IMR-90 (cell line): ENCODE data around the gene LDLRAD4. TPM values are rescaled to one million over a fixed set of nuclear protein-coding genes. Genes with fewer than 3 reads are reported as not detected.

Experiments used
- ATAC-seq: fragments of 200-7000 bp; cut with Tn5 transposase; 2 replicates; pipeline ENCODE4 v1.9.1; 2020; ENCODE audit warnings: low read depth, mild to moderate bottlenecking, moderate library complexity
- BruUV-seq: library from RNA; stranded (reverse); fragments of 400-500 nt; replicated peaks from 2 replicates; lab custom pipeline; 2021; lab: Mats Ljungman, UMichigan
- CTCF ChIA-PET: fragments of 300-600 bp; formaldehyde crosslinking; extraction: SDS; loops from one replicate; lab custom pipeline; 2021; ENCODE audit warnings: antibody characterized with exemption; lab: Yijun Ruan, JAX
- POLR2A ChIA-PET: fragments of 300-600 bp; sonication (Branson Sonifier 250); formaldehyde crosslinking; loops from one replicate; lab custom pipeline; 2022; ENCODE audit warnings: antibody characterized with exemption; ENCODE audit not compliant: unreplicated experiment; lab: Charles Lee
- DNase-seq: peaks from one replicate; pipeline ENCODE4 v3.0.0; 2013
- H2AFZ ChIP-seq: replicated peaks from 2 replicates; pipeline ENCODE3; 2013; ENCODE audit warnings: low read length, mild to moderate bottlenecking; ENCODE audit not compliant: poor library complexity
- H2AK5ac ChIP-seq: 2 replicates; pipeline ENCODE4 v1.6.1; 2013; ENCODE audit warnings: low read depth, low read length, inconsistent platforms
- H2AK9ac ChIP-seq: replicated peaks from 2 replicates; pipeline ENCODE3; 2013; ENCODE audit warnings: mild to moderate bottlenecking, low read depth, low read length, moderate library complexity; ENCODE audit not compliant: poor library complexity
- H2BK120ac ChIP-seq: 2 replicates; pipeline ENCODE4 v1.6.1; 2013; ENCODE audit warnings: low read depth, low read length, inconsistent platforms
- H2BK15ac ChIP-seq: 3 replicates; pipeline ENCODE4 v1.6.1; 2013; ENCODE audit warnings: low read depth, low read length, inconsistent platforms
- H2BK20ac ChIP-seq: 2 replicates; pipeline ENCODE4 v1.6.1; 2013; ENCODE audit warnings: low read depth, mild to moderate bottlenecking, inconsistent platforms, low read length, moderate library complexity
- H2BK5ac ChIP-seq: 2 replicates; pipeline ENCODE4 v1.6.1; 2013; ENCODE audit warnings: mild to moderate bottlenecking, low read depth, low read length, inconsistent platforms; ENCODE audit not compliant: poor library complexity, severe bottlenecking
- H3K14ac ChIP-seq: replicated peaks from 2 replicates; pipeline ENCODE4 v1.6.1; 2013; ENCODE audit warnings: low read depth, low read length, inconsistent platforms
- H3K18ac ChIP-seq: 2 replicates; pipeline ENCODE4 v1.6.1; 2013; ENCODE audit warnings: low read depth, low read length, control low read depth
- H3K23ac ChIP-seq: 2 replicates; pipeline ENCODE4 v1.6.1; 2013; ENCODE audit warnings: low read depth, low read length, inconsistent platforms
- H3K27ac ChIP-seq: 2 replicates; pipeline ENCODE4 v1.5.1; 2013; ENCODE audit warnings: mild to moderate bottlenecking, control low read depth, low read length; ENCODE audit not compliant: insufficient read depth
- H3K27me3 ChIP-seq: 2 replicates; pipeline ENCODE4 v1.6.1; 2013; ENCODE audit warnings: low read length; ENCODE audit not compliant: control insufficient read depth, insufficient read depth
- H3K36me3 ChIP-seq: 2 replicates; pipeline ENCODE4 v1.6.1; 2013; ENCODE audit warnings: low read length, mixed read lengths; ENCODE audit not compliant: control insufficient read depth, insufficient read depth
- H3K4ac ChIP-seq: 2 replicates; pipeline ENCODE4 v1.6.1; 2013; ENCODE audit warnings: low read depth, low read length, inconsistent platforms
- H3K4me1 ChIP-seq: 2 replicates; pipeline ENCODE4 v1.6.1; 2013; ENCODE audit warnings: low read length, mixed read lengths; ENCODE audit not compliant: control insufficient read depth, insufficient read depth
- H3K4me2 ChIP-seq: 2 replicates; pipeline ENCODE4 v1.6.1; 2013; ENCODE audit warnings: low read depth, mild to moderate bottlenecking, control low read depth, low read length, moderate library complexity
- H3K4me3 ChIP-seq: 2 replicates; pipeline ENCODE4 v1.5.1; 2013; ENCODE audit warnings: low read depth, mild to moderate bottlenecking, control low read depth, low read length, moderate library complexity; ENCODE audit not compliant: insufficient read depth
- H3K56ac ChIP-seq: 2 replicates; pipeline ENCODE4 v1.6.1; 2013; ENCODE audit warnings: low read length, inconsistent platforms; ENCODE audit not compliant: insufficient read depth; ENCODE audit errors: extremely low read depth
- H3K79me1 ChIP-seq, 2 experiments: 2 replicates each; pipeline ENCODE4 v1.6.1; 2013; ENCODE audit warnings: low read length in 2 of 2, inconsistent platforms in 1 of 2, low read depth in 1 of 2
- H3K9ac ChIP-seq: 2 replicates; pipeline ENCODE4 v1.6.1; 2013; ENCODE audit warnings: low read depth, low read length, control low read depth
- H3K9me1 ChIP-seq: 2 replicates; pipeline ENCODE4 v1.6.1; 2013; ENCODE audit warnings: low read length, inconsistent platforms; ENCODE audit not compliant: insufficient read depth
- H3K9me3 ChIP-seq: 2 replicates; pipeline ENCODE4 v1.6.1; 2013; ENCODE audit warnings: low read length; ENCODE audit not compliant: control insufficient read depth, insufficient read depth
- H4K20me1 ChIP-seq: 2 replicates; pipeline ENCODE4 v1.6.1; 2013; ENCODE audit warnings: low read length, inconsistent platforms; ENCODE audit not compliant: insufficient read depth
- H4K5ac ChIP-seq: 2 replicates; pipeline ENCODE4 v1.6.1; 2013; ENCODE audit warnings: mild to moderate bottlenecking, low read depth, low read length, control low read depth
- H4K8ac ChIP-seq, 2 experiments: 2 replicates each; pipeline ENCODE4 v1.6.1; 2013; ENCODE audit warnings: low read depth in 2 of 2, low read length in 2 of 2, control low read depth in 1 of 2, inconsistent platforms in 1 of 2
- H4K91ac ChIP-seq: 2 replicates; pipeline ENCODE4 v1.6.1; 2013; ENCODE audit warnings: low read depth, low read length, inconsistent platforms; ENCODE audit not compliant: insufficient read depth
- BHLHE40 ChIP-seq: fragments of 150-350 bp; IDR thresholded peaks from 2 replicates; pipeline ENCODE4 v1.6.1; 2016; ENCODE audit warnings: mild to moderate bottlenecking, low read depth, low read length
- CEBPB ChIP-seq: IDR thresholded peaks from 2 replicates; pipeline ENCODE4 v1.6.1; 2012; ENCODE audit warnings: low read depth, low read length, improper control_type of control experiment
- CHD1 ChIP-seq: IDR thresholded peaks from 2 replicates; pipeline ENCODE4 v1.6.1; 2012; ENCODE audit warnings: low read depth, low read length, improper control_type of control experiment
- CTCF ChIP-seq: conservative IDR thresholded peaks from 2 replicates; pipeline ENCODE4 v1.5.1; 2012; ENCODE audit warnings: mild to moderate bottlenecking, low read depth, low read length, improper control_type of control experiment
- ELK1 ChIP-seq: fragments of 150-350 bp; IDR thresholded peaks from 2 replicates; pipeline ENCODE4 v1.6.1; 2016; ENCODE audit warnings: low read depth, mild to moderate bottlenecking, low read length, moderate library complexity, borderline replicate concordance
- FOS ChIP-seq: fragments of 150-350 bp; IDR thresholded peaks from 2 replicates; pipeline ENCODE4 v1.6.1; 2016; ENCODE audit warnings: low read depth, low read length
- MAFK ChIP-seq: IDR thresholded peaks from 2 replicates; pipeline ENCODE4 v1.6.1; 2012; ENCODE audit warnings: low read depth, low read length, improper control_type of control experiment
- MXI1 ChIP-seq: IDR thresholded peaks from 2 replicates; pipeline ENCODE4 v1.6.1; 2012; ENCODE audit warnings: low read depth, mild to moderate bottlenecking, low read length, moderate library complexity, borderline replicate concordance
- NFE2L2 ChIP-seq: fragments of 150-350 bp; IDR thresholded peaks from 2 replicates; pipeline ENCODE4 v1.6.1; 2016; ENCODE audit warnings: low read depth, mild to moderate bottlenecking, low read length
- POLR2A ChIP-seq: IDR thresholded peaks from 2 replicates; pipeline ENCODE4 v1.6.1; 2012; ENCODE audit warnings: mild to moderate bottlenecking, low read depth, low read length
- RCOR1 ChIP-seq: IDR thresholded peaks from 2 replicates; pipeline ENCODE4 v1.6.1; 2012; ENCODE audit warnings: mild to moderate bottlenecking, low read length, improper control_type of control experiment; ENCODE audit not compliant: insufficient replicate concordance
- SMC3 ChIP-seq: fragments of 150-350 bp; IDR thresholded peaks from 2 replicates; pipeline ENCODE4 v1.6.1; 2016; ENCODE audit warnings: low read depth, mild to moderate bottlenecking, antibody characterized with exemption, low read length, moderate library complexity
- USF2 ChIP-seq: fragments of 150-350 bp; IDR thresholded peaks from 2 replicates; pipeline ENCODE4 v1.6.1; 2017; ENCODE audit warnings: mild to moderate bottlenecking, antibody characterized with exemption, low read length, low read depth
- WGBS, 2 experiments: methylation state at CpG; one replicate each; pipeline versions ENCODE4 v1.1.5 to v1.1.7; 2013; ENCODE audit warnings: missing lambda C conversion rate in 2 of 2; ENCODE audit not compliant: insufficient read length in 1 of 2; ENCODE audit errors: extremely low coverage in 2 of 2; 5-methylcytosine and 5-hydroxymethylcytosine counted together
- dilution Hi-C: fragments of 300-500 bp; cut with HindIII; formaldehyde crosslinking; loops from one replicate; pipeline ENCODE4 v1.14.3; 2018; ENCODE audit warnings: low sequenced_read_pairs; ENCODE audit not compliant: unreplicated experiment
- in situ Hi-C: fragments of 300-500 bp; cut with MboI; formaldehyde crosslinking; loops from 3 replicates; pipeline ENCODE4 v1.14.3; 2019; ENCODE audit warnings: low sequenced_read_pairs, inconsistent platforms, mixed read lengths
- intact Hi-C: fragments of 100-400 bp; cut with micrococcal nuclease; formaldehyde crosslinking; loops from 2 replicates; pipeline ENCODE4 v1.10.0; 2022
- polyA plus RNA-seq, 3 experiments: library from polyadenylated mRNA; depleted of rRNA; stranded (reverse); fragments of >200 nt; gene quantifications; 2 replicates each; pipeline ENCODE4 v1.2.3, GENCODE V29; 2012; ENCODE audit warnings: low replicate concordance in 1 of 3
- total RNA-seq: library from RNA; depleted of rRNA; stranded (reverse); fragments of >200 nt; gene quantifications from 2 replicates; pipeline ENCODE4 v1.2.3, GENCODE V29; 2012

Gene LDLRAD4
- total and polyA plus RNA-seq, 2 of the 4 experiments (the other 2 are of a cell fraction), result not detected

- TF ChIP-seq MXI1, result no peak
- no peak for TF ChIP-seq POLR2A
Measured at GRCh38 chr18:13266218-13267100, 47.9 kb downstream of the LDLRAD4 start (continued).

GRCh38 chr18:13267431-13267873 lies 48.9 kb downstream of the LDLRAD4 start:
- dilution Hi-C loops (no loop called here), in situ Hi-C loops (no loop called here), intact Hi-C loops (no loop called here)
- Histone ChIP-seq H3K27ac (no peak overlapping the region), H2BK15ac (no peak overlapping the region), H2BK20ac (no peak overlapping the region), H2BK120ac (no peak overlapping the region), H3K27me3 (peaks cover 8% of the 10 kb centered on the region; the same call in 1 of the 2 replicates), H3K4me3 (no peak overlapping the region), H3K23ac (no peak overlapping the region), H3K36me3 (no peaks in the 10 kb centered on the region), H4K91ac (no peak overlapping the region), H3K18ac (no peak overlapping the region), H3K79me1 (no peaks in the 10 kb centered on the region), H2AFZ (no peak overlapping the region), H2AK5ac (no peak overlapping the region), H3K4me2 (no peak overlapping the region), H3K4me1 (no peaks in the 10 kb centered on the region), H4K5ac (no peak overlapping the region), H2BK5ac (no peak overlapping the region), H3K9me3 (no peaks in the 10 kb centered on the region), H3K9me1 (no peaks in the 10 kb centered on the region), H3K9ac (no peak overlapping the region), H3K14ac (no peak overlapping the region), H3K56ac (no peak overlapping the region), H3K4ac (no peak overlapping the region), H4K8ac (no peak overlapping the region), H2AK9ac (no peak overlapping the region), H4K20me1 (no peaks in the 10 kb centered on the region)
- DNase-seq (no peak), ATAC-seq (no peak)
- ChIA-PET POLR2A (no interaction called here), CTCF (no interaction called here)
- 73% methylated on average over 4 of the region's 7 CpGs; no CpG with 5 or more reads in 1 of the 2 experiments for WGBS, 2 experiments
- BruUV-seq, result no TSS peak
- TF ChIP-seq FOS (no peak), POLR2A (no peak), BHLHE40 (no peak), MAFK (no peak), ELK1 (no peak), SMC3 (no peak), USF2 (no peak), CTCF (no peak), NFE2L2 (no peak), CHD1 (no peak), RCOR1 (no peak), CEBPB (no peak)
